K562 (cell line): Measurements from ENCODE around the gene CBX3. TPM values are rescaled to one million over a fixed set of nuclear protein-coding genes. Genes with fewer than 3 reads are reported as not detected.
A peak's percentile ranks its signal among the peaks of the same experiment; 100 is the strongest.

Source experiments
- ATAC-seq: fragments of 200-7000 bp; cut with Tn5 transposase; 3 replicates; pipeline ENCODE4 v1.9.1; 2020; ENCODE audit warnings: moderate library complexity
- BruUV-seq: library from RNA; stranded (reverse); fragments of 400-500 nt; replicated peaks from 2 replicates; lab custom pipeline; 2021; lab: Mats Ljungman, UMichigan
- CTCF ChIA-PET: fragments of 300-600 bp; formaldehyde crosslinking; extraction: SDS; loops from one replicate; lab custom pipeline; 2021; ENCODE audit warnings: low intra/inter-chr PET ratio; lab: Yijun Ruan, JAX
- POLR2A ChIA-PET: fragments of 300-600, 350-650 bp; sonication (Branson Sonifier 250); formaldehyde crosslinking; extraction: SDS; loops from one replicate; lab custom pipeline; 2021; ENCODE audit warnings: antibody characterized with exemption, inconsistent platforms; lab: Yijun Ruan, JAX
- DNase-seq, 4 experiments: peaks; one replicate each; pipeline versions ENCODE4 v3.0.0 to v3.0.0-alpha.2; 2011 to 2018; ENCODE audit warnings: low spot score in 3 of 4, mixed read lengths in 3 of 4; ENCODE audit errors: extremely low read depth in 1 of 4
- FAIRE-seq: peaks from 2 replicates; lab custom pipeline; 2011; peaks lifted over from hg19 to GRCh38; lab: Jason Lieb, UNC
- H2AFZ ChIP-seq: 2 replicates; pipeline ENCODE4 v1.6.0; 2011; ENCODE audit warnings: low read depth, low read length, control low read depth, inconsistent platforms
- H3K27ac ChIP-seq: fragments of 200-600 bp; 3 replicates; pipeline ENCODE4 v1.8.0; 2011; ENCODE audit warnings: low read depth, mild to moderate bottlenecking, control low read depth, inconsistent platforms, low read length, moderate library complexity, mixed read lengths; ENCODE audit errors: extremely low read depth
- H3K27me3 ChIP-seq, 2 experiments: fragments of 300-600 bp in 1 of 2; 2 replicates in 1 of 2; 3 replicates in 1 of 2; pipeline versions ENCODE4 v1.6.0 to v1.8.0; 2011; ENCODE audit warnings: inconsistent platforms in 2 of 2, low read length in 2 of 2, mild to moderate bottlenecking in 1 of 2, mixed read lengths in 1 of 2, moderate library complexity in 1 of 2; ENCODE audit not compliant: control insufficient read depth in 2 of 2, insufficient read depth in 2 of 2
- H3K36me3 ChIP-seq: fragments of 300-600 bp; 3 replicates; pipeline ENCODE4 v1.8.0; 2011; ENCODE audit warnings: mild to moderate bottlenecking, low read length, inconsistent platforms; ENCODE audit not compliant: control insufficient read depth, insufficient read depth
- H3K4me1 ChIP-seq, 2 experiments: fragments of 200-600 bp in 1 of 2; replicated peaks in 1 of 2; 2 replicates in 1 of 2; 3 replicates in 1 of 2; pipeline versions ENCODE4 v1.5.1 to v1.8.0; 2011; ENCODE audit warnings: inconsistent platforms in 2 of 2, low read length in 2 of 2, mild to moderate bottlenecking in 1 of 2, mixed read lengths in 1 of 2, moderate library complexity in 1 of 2; ENCODE audit not compliant: control insufficient read depth in 2 of 2, insufficient read depth in 2 of 2
- H3K4me2 ChIP-seq: 2 replicates; pipeline ENCODE4 v1.6.1; 2011; ENCODE audit warnings: low read length, control low read depth, inconsistent platforms, mixed read lengths; ENCODE audit not compliant: insufficient read depth
- H3K4me3 ChIP-seq: fragments of 200-600 bp; sonication (generic), shearing (Covaris generic); 2 replicates; pipeline ENCODE4 v1.5.1; 2016; ENCODE audit warnings: control low read depth, inconsistent platforms
- H3K79me2 ChIP-seq: fragments of 200-600 bp; 3 replicates; pipeline ENCODE4 v1.8.0; 2011; ENCODE audit warnings: low read length, inconsistent platforms; ENCODE audit not compliant: control insufficient read depth, insufficient read depth
- H3K9ac ChIP-seq, 2 experiments: 2 replicates each; pipeline versions ENCODE4 v1.6.0 to v1.6.1; 2011; ENCODE audit warnings: low read depth in 2 of 2, low read length in 2 of 2, control low read depth in 1 of 2, inconsistent platforms in 1 of 2, mild to moderate bottlenecking in 1 of 2, mixed read lengths in 1 of 2; ENCODE audit not compliant: insufficient read depth in 1 of 2
- H3K9me1 ChIP-seq: one replicate; pipeline ENCODE4 v1.6.0; 2011; ENCODE audit warnings: inconsistent platforms, mild to moderate bottlenecking, low read length, moderate library complexity; ENCODE audit not compliant: control insufficient read depth, insufficient read depth
- H3K9me3 ChIP-seq: replicated peaks from 2 replicates; pipeline ENCODE4 v1.5.1; 2011; ENCODE audit warnings: low read depth, low read length, inconsistent platforms; ENCODE audit not compliant: control insufficient read depth, insufficient read depth
- H4K20me1 ChIP-seq: replicated peaks from 2 replicates; pipeline ENCODE4 v1.6.1; 2011; ENCODE audit warnings: low read length, inconsistent platforms, mixed read lengths; ENCODE audit not compliant: control insufficient read depth, insufficient read depth
- ARID1B ChIP-seq: fragments of 450-650 bp; IDR thresholded peaks from 2 replicates; pipeline ENCODE4 v1.6.1; 2016; ENCODE audit warnings: antibody characterized with exemption, mild to moderate bottlenecking, inconsistent platforms
- COPS2 ChIP-seq: fragments of 450-650 bp; conservative IDR thresholded peaks from 2 replicates; pipeline ENCODE4 v1.6.1; 2016; ENCODE audit warnings: mild to moderate bottlenecking, moderate library complexity
- HDGF ChIP-seq: fragments of 450-650 bp; IDR thresholded peaks from 2 replicates; pipeline ENCODE4 v1.6.1; 2016
- HMGXB4 ChIP-seq: sonication (generic); formaldehyde crosslinking; IDR thresholded peaks from 2 replicates; pipeline ENCODE4 v1.8.1; 2023; ENCODE audit warnings: mild to moderate bottlenecking, missing genetic modification reagents
- U2AF2 ChIP-seq: fragments of 200-400 bp; formaldehyde crosslinking; optimal IDR thresholded peaks from 2 replicates; pipeline ENCODE3; 2017; ENCODE audit warnings: low read depth, mild to moderate bottlenecking, low read length
- ZBTB49 ChIP-seq: sonication (generic); formaldehyde crosslinking; IDR thresholded peaks from 2 replicates; pipeline ENCODE4 v1.8.0; 2022; ENCODE audit warnings: missing genetic modification reagents, mild to moderate bottlenecking, borderline replicate concordance
- ZC3H4 ChIP-seq: sonication (generic); formaldehyde crosslinking; IDR thresholded peaks from 2 replicates; pipeline ENCODE4 v1.9.0; 2021; ENCODE audit warnings: missing genetic modification reagents, borderline replicate concordance
- ZHX1 ChIP-seq: fragments of 150-350 bp; conservative IDR thresholded peaks from 2 replicates; pipeline ENCODE4 v1.6.1; 2014; ENCODE audit warnings: low read length
- ZNF24 ChIP-seq: fragments of 450-650 bp; IDR thresholded peaks from 2 replicates; pipeline ENCODE4 v1.6.1; 2016
- ZNF79 ChIP-seq: fragments of 250-450 bp; sonication (Bioruptor Pico); IDR thresholded peaks from 2 replicates; pipeline ENCODE4 v1.4.0; 2020; ENCODE audit warnings: low read depth, mild to moderate bottlenecking, moderate library complexity
- WGBS: fragments of 100-300 bp; shearing (Covaris generic); methylation state at CpG from one replicate; pipeline ENCODE4 v1.1.6; 2016; ENCODE audit warnings: low coverage, mixed read lengths; ENCODE audit not compliant: insufficient coverage; ENCODE audit errors: missing lambda C conversion rate; 5-methylcytosine and 5-hydroxymethylcytosine counted together
- in situ Hi-C: fragments of 300-500 bp; cut with MboI; formaldehyde crosslinking; loops from 4 replicates; pipeline ENCODE4 v1.15.0; 2018; ENCODE audit warnings: inconsistent platforms, mixed read lengths
- intact Hi-C: fragments of 100-400 bp; cut with micrococcal nuclease; formaldehyde crosslinking; loops from 2 replicates; pipeline ENCODE4 v1.14.2; 2022
- polyA plus RNA-seq, 8 experiments: library from polyadenylated mRNA; depleted of rRNA in 4 of 8; stranded (reverse) in 5 of 8; unstranded in 3 of 8; fragments of >200 nt; fragmentation: Nextera tagmentation in 2 of 8; fragmentation: Illumina TruSeq in 1 of 8; extraction: Ambion mirVana in 2 of 8; extraction: Trizol in 1 of 8; gene quantifications; 2 replicates each; pipeline versions ENCODE4 v1.2.1 to v1.2.3, GENCODE V29; 2011 to 2014; ENCODE audit warnings: inconsistent platforms in 1 of 8, missing spikeins in 1 of 8
- total RNA-seq, 7 experiments: library from RNA; depleted of rRNA in 6 of 7; stranded (reverse); fragments of >200 nt in 6 of 7; fragmentation: Illumina TruSeq in 2 of 7; extraction: Trizol in 2 of 7; gene quantifications; 2 replicates each; pipeline versions ENCODE4 v1.2.1 to v1.2.3, GENCODE V29; 2011 to 2021; ENCODE audit warnings: low replicate concordance in 1 of 7

Gene CBX3
- total and polyA plus RNA-seq, 9 of the 15 experiments (the other 6 are each of a cell fraction or from before 2014, with no cell fraction given), result 198 to 413 (median 328) TPM

- TF ChIP-seq ZHX1, result no peak
Measured at GRCh38 chr7:26169271-26169670, 32.3 kb upstream of the CBX3 start (continued).

- Histone ChIP-seq H2AFZ (no peak overlapping the region), H3K9me1 (no peaks in the 10 kb centered on the region), H3K27ac (no peak overlapping the region), H3K4me1 (peaks cover 13 to 15% of the 10 kb centered on the region in 2 experiments), H3K27me3 (no peaks in the 10 kb centered on the region), H4K20me1 (peaks cover 11% of the 10 kb centered on the region; the same call in 1 of the 2 replicates), H3K4me2 (no peak overlapping the region), H3K79me2 (peaks cover 15% of the 10 kb centered on the region), H3K9ac (no peak overlapping the region), H3K4me3 (no peak overlapping the region), H3K9me3 (no peaks in the 10 kb centered on the region), H3K36me3 (peaks cover 2% of the 10 kb centered on the region; the same call in 1 of the 3 replicates)
- CTCF ChIA-PET, result no interaction called here
- WGBS, result 53% methylated on average over 1 of the region's 1 CpG
- in situ Hi-C loops, result no loop called here
- intact Hi-C loops, result no loop called here
- no peak for ATAC-seq
- FAIRE-seq, result peak; percentile 29
- POLR2A ChIA-PET, result interaction anchor here (0.7 to 1.5 kb wide), 4 partner anchors 9 to 25 kb away, joined by 3 to 11 read pairs (median 4); no protein-coding TSS in a partner anchor
- BruUV-seq, result no TSS peak
- no peak for DNase-seq
- TF ChIP-seq U2AF2 (no peak), HDGF (no peak), ZC3H4 (CRISPR knock-in tag) (no peak), ZNF79 (CRISPR knock-in tag) (no peak), ZBTB49 (CRISPR knock-in tag) (no peak), HMGXB4 (CRISPR knock-in tag) (no peak), COPS2 (no peak), ARID1B (no peak), ZNF24 (no peak)
Measured at GRCh38 chr7:26170663-26171062, 30.9 kb upstream of the CBX3 start.
